ENCODE data around the gene NUSAP1.

- TF ChIP-seq POLR2AphosphoS5 (IDR thresholded peaks at IDR 0.05; ENCODE audit: low read depth, low read length), result no peak
- no peak for TF ChIP-seq POLR2A (IDR thresholded peaks at IDR 0.05; ENCODE audit: low read depth, low read length)
Measured at GRCh38 chr15:41424809-41425208, 92.1 kb downstream of the NUSAP1 start.
